Fibroblast of villous mesenchyme (primary cell): Measurements from ENCODE around the gene CELF2. TPM values are rescaled to one million over a fixed set of nuclear protein-coding genes. Genes with fewer than 3 reads are reported as not detected.

ENCODE experiments used
- DNase-seq: peaks from one replicate; pipeline ENCODE4 v3.0.0-alpha.2; 2010; ENCODE audit warnings: low read depth
- H3K4me3 ChIP-seq: 2 replicates; pipeline ENCODE4 v1.5.1; 2011; ENCODE audit warnings: low read depth, mild to moderate bottlenecking, low read length
- CTCF ChIP-seq: IDR thresholded peaks from 2 replicates; pipeline ENCODE4 v1.5.1; 2012; ENCODE audit warnings: low read depth, mild to moderate bottlenecking, low read length; ENCODE audit not compliant: insufficient read depth
- total RNA-seq: library from RNA; depleted of rRNA; stranded (reverse); fragments of >200 nt; gene quantifications from 2 replicates; pipeline ENCODE4 v1.2.3, GENCODE V29; 2012

The CELF2 gene
- total RNA-seq, 1 donor, result 2.2 TPM

- no peak for TF ChIP-seq CTCF
- no peak overlapping the region for H3K4me3 ChIP-seq
- no peak for DNase-seq
Observed at GRCh38 chr10:11297136-11297535, 279.5 kb downstream of the CELF2 start.

DNA sequence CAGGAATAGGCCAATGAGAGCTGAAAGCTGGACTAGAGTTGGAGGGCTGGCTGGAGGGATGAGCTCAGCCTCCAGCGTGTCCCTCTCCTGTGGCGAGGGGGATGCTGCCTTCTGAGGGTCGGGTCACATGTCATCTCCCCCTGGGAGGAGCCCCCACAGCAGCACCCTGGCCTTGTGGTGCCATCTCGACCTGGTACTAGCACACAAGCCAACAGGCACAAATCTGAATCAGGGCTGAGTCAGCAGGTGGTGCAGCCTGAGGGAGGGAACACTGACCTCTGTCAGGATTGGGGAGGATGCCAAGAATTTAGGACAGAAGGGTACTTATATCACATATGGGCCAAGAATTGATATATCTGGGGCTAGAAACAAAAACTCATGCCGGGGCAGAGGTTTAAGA is 280.4 kb downstream of the CELF2 start:
- no peak for TF ChIP-seq CTCF
- DNase-seq, result no peak
- H3K4me3 ChIP-seq, result no peak overlapping the region

DNA sequence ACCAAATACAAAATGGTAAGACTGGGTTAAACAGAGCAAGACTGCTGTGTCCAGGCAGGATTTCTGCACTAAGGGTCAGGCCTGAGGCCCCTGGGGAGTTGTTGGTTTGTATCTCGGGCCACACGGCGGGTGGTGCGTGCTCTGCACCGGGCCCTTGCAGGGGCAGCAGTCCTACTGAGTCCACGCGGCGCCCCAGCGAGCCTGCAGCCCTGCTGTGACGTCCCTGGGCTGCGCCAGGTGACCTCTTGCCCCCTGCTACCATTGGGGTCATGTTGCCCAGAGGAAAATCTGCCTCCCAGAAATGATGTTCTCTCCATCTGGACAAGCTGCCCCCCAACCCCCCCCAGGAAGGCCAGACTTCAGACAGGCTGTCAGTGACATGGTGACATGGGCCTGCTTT is 281.5 kb downstream of the CELF2 start:
- no peak overlapping the region for H3K4me3 ChIP-seq
- no peak for DNase-seq
- no peak for TF ChIP-seq CTCF

DNA sequence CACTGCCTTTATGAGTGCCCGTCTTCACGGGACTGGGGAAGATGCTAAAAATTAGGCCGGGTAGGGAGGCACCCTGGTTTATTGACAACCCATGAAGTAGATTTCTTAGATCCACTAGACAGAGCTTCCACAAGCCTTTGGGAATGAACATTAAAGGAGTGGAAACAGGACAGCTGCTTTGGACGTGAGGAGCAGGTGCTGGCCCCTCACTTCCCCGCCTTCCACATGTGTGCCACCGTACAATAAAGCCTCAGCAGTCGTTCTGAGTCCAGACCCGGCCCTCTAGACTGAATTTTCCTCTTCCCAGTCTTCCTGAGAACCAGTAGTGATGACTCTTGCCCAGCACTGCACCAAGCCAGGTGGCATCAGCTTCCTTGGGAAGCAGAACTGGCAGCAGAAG is 282.4 kb downstream of the CELF2 start:
- TF ChIP-seq CTCF, result no peak
- no peak for DNase-seq
- H3K4me3 ChIP-seq, result no peak overlapping the region

- no peak for TF ChIP-seq CTCF
- DNase-seq, result no peak
- no peak overlapping the region for H3K4me3 ChIP-seq
Observed at GRCh38 chr10:11300563-11300962, 282.9 kb downstream of the CELF2 start.

DNA sequence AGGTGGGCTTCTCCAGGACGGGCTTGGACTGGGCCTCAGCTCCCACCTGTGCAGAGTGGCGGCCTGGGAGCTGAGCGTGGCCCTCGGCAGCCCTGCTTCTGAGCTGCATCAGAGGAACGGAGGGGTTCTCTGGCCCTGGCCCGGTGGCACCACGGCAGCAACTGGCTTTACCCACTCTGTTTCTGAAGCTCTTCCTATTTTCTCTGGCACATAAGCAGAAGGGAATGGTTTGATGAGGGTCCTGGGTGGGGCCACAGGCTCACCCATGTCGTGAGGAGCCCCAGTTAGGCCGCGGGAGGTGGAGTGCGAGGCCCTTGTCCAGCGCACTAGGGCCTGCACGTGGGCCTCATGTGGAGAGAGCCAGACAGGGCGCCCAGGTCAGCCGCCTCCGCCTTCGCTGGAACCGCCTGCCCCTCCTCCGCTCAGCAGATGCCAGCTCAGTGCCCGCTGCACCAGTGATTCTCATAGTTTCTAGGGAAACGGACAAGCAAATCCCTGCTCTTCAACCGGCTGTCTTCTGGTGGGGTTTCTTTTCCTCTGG is 284.0 kb downstream of the CELF2 start:
- TF ChIP-seq CTCF, result no peak
- H3K4me3 ChIP-seq, result no peak overlapping the region
- no peak for DNase-seq

GRCh38 chr10:11302181-11302580 is 284.5 kb downstream of the CELF2 start:
- no peak for DNase-seq
- no peak overlapping the region for H3K4me3 ChIP-seq
- TF ChIP-seq CTCF, result no peak
